NCI-H146 treated with DMSO at 0.1 percent for 48 hours (cell line): Measurements from ENCODE around the gene PCDH9.

Experiments
- DNase-seq: peaks from one replicate; lab custom pipeline; 2025; ENCODE audit not compliant: unreplicated experiment; lab: John Stamatoyannopoulos, UW

Gene PCDH9

GRCh38 chr13:66547685-66548084, 682.5 kb downstream of the PCDH9 start:
- no peak for DNase-seq

GRCh38 chr13:66546534-66547379, 683.4 kb downstream of the PCDH9 start:
- DNase-seq, result no peak

GRCh38 chr13:66543780-66544179, 686.4 kb downstream of the PCDH9 start:
- no peak for DNase-seq

GRCh38 chr13:66537417-66537816, 692.7 kb downstream of the PCDH9 start:
- no peak for DNase-seq

GRCh38 chr13:66536746-66537145, 693.4 kb downstream of the PCDH9 start:
- DNase-seq, result no peak

DNA sequence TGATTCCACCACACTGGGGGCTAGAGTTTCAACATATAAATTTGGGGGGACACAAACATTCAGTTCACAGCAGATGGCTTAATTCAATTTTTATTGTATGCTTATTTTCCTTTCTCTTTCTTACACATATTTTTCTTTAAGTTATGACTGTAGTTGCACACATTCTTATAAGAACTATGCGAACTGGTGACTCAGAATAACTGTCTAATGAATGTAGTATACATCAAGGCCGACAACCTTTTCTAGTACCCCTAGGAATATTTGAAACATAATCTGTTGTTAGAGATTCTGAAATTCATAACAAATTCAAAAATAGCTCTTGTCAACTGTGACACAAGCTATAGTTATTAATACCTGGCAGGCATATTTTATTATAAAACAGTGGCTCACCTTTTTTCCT, 695.6 kb downstream of the PCDH9 start:
- no peak for DNase-seq

DNA sequence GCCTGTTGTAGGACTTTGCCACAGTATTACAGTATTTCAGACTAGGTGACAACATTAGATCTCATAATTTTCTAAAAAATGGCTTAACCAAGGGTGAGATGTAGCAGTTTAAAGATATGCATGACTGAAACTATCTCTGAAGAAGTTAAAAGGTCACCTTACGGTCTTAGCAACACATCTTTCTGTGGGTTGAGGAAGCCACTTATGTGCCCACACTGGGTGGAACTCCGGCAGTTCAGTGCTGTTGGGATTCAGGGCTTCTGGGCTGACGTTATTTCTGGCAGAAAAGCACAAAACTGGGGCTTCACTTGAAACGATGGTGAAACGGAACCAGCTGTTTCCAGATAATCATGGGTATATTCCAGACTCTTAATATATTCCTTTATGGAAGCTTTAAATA, 697.3 kb downstream of the PCDH9 start:
- no peak for DNase-seq

- DNase-seq, result no peak
Observed at GRCh38 chr13:66532146-66532545, 698.0 kb downstream of the PCDH9 start.

- no peak for DNase-seq
Observed at GRCh38 chr13:66530686-66531085, 699.5 kb downstream of the PCDH9 start.

DNA sequence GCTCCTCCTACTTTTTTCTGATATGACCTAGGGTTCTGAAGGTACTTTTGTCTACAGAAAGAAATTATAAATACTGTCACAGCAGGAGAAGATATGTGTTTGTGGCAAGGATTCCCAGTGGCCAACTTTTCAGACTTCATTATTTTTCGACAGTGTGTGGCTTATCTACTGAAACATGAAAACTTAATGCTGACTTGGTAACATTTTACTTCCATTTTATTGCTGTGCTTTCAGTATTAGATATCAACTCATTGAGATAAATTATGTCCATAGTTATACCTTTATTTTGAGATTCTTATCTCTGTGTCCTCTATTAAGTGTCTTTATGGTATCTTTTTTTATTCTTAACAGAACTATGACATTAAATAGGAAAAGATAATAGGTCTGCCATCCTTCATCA, 700.0 kb downstream of the PCDH9 start:
- DNase-seq, result no peak

GRCh38 chr13:66528944-66529576, 701.1 kb downstream of the PCDH9 start:
- no peak for DNase-seq

DNA sequence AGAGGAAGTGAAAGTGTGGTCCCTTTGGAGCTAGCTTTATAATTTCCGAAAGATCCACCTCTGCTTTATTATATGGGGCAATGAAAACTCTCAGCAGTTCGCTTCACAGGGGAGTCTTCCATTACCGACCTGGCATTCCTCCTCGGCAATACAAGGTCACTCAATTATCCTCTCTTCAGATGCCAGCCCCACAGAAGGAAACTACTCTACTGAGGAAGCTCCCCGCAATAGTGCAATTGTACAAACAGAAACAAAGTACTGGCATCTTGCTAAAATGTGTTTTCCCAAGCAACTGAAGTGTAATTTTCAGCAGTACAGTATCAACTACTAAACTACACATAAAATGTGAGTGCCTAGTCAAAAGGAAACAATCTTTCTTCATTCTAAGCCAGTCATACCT, 702.0 kb downstream of the PCDH9 start:
- DNase-seq, result no peak

GRCh38 chr13:66520511-66521355, 709.4 kb downstream of the PCDH9 start:
- peak; percentile 44 for DNase-seq

DNA sequence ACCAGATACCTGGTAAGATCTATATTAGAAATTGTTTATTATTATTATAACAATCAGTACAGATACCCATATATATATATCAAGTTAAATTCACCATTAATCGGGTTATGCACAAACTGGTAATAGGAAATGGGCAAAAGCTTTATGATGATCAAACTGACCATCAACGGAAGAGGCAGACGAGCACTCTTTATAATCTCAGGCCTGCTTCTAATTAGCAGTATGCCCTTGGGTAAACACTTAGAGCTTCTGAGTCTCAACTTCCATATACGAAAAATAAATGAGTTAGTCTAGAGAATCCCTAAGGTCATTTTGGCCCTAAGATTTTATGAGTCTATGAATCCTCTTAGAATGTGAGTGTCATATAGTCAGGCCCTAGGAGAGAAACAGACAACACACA, 710.9 kb downstream of the PCDH9 start:
- DNase-seq, result no peak

DNA sequence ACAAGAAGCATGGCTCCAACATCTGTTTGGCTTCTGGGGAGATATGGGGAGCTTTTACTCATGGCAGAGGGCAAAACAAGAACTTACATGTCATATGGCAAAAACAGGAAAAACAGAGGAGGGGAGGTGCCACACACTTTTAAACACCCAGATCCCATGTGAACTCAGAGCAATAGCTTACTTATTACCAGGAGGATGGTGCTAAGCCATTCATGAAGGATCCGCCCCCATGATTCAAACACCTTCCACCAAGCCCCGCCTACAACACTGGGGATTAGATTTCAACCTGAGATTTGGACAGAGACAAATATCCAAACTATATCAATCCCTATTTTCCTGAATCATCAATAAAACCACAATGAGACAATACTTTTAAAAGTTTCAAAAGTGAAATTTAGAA, 712.1 kb downstream of the PCDH9 start:
- no peak for DNase-seq

GRCh38 chr13:66513728-66514127, 716.4 kb downstream of the PCDH9 start:
- no peak for DNase-seq

DNA sequence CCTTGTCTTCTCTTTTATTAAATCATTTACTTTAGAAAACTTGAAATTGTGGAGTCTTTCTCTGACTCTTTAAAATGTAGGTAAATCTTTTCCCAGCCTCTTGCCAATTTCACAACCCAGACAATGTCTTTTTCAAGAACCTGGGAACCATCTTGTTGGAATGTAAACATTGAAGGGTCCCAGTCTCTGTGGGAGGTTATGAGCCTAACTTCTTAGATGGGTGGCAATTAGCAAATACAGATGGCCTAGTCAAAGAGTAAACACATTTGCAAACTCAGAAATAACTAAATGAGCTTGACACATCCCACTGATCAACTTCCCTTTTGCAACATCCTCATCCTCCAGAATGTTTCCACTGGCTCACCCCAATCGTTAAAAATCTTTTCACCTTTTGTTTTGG, 721.0 kb downstream of the PCDH9 start:
- DNase-seq, result no peak

GRCh38 chr13:66508153-66508909, 721.8 kb downstream of the PCDH9 start:
- DNase-seq, result no peak

DNA sequence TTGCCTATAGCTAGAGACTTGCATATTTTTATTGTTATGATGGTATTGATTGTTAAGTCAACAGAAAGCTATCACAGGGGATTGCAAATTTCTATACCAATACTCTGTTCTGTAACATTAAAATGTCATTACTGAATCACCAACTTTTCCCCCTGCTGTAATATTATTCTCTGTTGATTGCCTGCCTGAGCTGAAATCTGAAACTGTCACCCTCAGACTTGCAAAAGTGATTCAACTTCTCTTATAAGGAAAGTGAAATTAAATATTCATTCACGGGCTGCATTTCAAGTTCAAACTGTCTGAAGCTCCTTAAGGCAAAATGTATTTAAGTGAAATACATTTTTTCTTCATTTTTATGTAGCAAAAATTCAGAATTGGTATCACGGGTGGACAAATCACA, 723.2 kb downstream of the PCDH9 start:
- DNase-seq, result no peak

- no peak for DNase-seq
Observed at GRCh38 chr13:66506051-66506777, 723.9 kb downstream of the PCDH9 start.
